Prostate gland (tissue), 2 donors: ENCODE results near the gene RAB30.

Source experiments
- CTCF ChIP-seq, 4 experiments: fragments of 200-600 bp in 2 of 4; fragments of 450-650 bp in 2 of 4; sonication (generic) in 2 of 4; IDR thresholded peaks; 1 replicate in 3 of 4; 2 replicates in 1 of 4; pipeline ENCODE4 v1.5.1; 2016 to 2019; ENCODE audit warnings: antibody characterized with exemption in 4 of 4, mild to moderate bottlenecking in 2 of 4, moderate library complexity in 2 of 4
- POLR2A ChIP-seq: fragments of 450-650 bp; IDR thresholded peaks from one replicate; pipeline ENCODE4 v1.6.1; 2016; ENCODE audit warnings: antibody characterized with exemption, mild to moderate bottlenecking
- POLR2AphosphoS5 ChIP-seq: sonication (generic); formaldehyde crosslinking; IDR thresholded peaks from one replicate; pipeline ENCODE4 v1.6.1; 2017; ENCODE audit warnings: antibody characterized with exemption

- TF ChIP-seq CTCF (IDR thresholded peaks at IDR 0.05) (no peak), POLR2A (no peak), POLR2AphosphoS5 (no peak)
These were observed 8.1 kb upstream of the RAB30 start for GRCh38 chr11:83079820-83080219.
